AG08396 (cell line): ENCODE data around the gene SLC66A2.

Experiments used
- DNase-seq: peaks from one replicate; pipeline ENCODE4 v3.0.0; 2012; ENCODE audit warnings: low spot score, mixed read lengths

Gene SLC66A2

GRCh38 chr18:79919089-79919488 is 32.4 kb downstream of the SLC66A2 start:
- DNase-seq, result no peak

GRCh38 chr18:79918615-79919011 is 32.8 kb downstream of the SLC66A2 start:
- no peak for DNase-seq

GRCh38 chr18:79917853-79918614 is 33.4 kb downstream of the SLC66A2 start:
- no peak for DNase-seq

GRCh38 chr18:79917169-79917852 is 34.1 kb downstream of the SLC66A2 start:
- no peak for DNase-seq

GRCh38 chr18:79916546-79917168 is 34.8 kb downstream of the SLC66A2 start:
- DNase-seq, result no peak

GRCh38 chr18:79916128-79916494 is 35.3 kb downstream of the SLC66A2 start:
- DNase-seq, result no peak

GRCh38 chr18:79915161-79916127 is 36.0 kb downstream of the SLC66A2 start:
- DNase-seq, result no peak

- no peak for DNase-seq
Measured at GRCh38 chr18:79914614-79915160, 36.8 kb downstream of the SLC66A2 start.

GRCh38 chr18:79912994-79913831 is 38.2 kb downstream of the SLC66A2 start:
- no peak for DNase-seq

- peak; percentile 58 for DNase-seq
Measured at GRCh38 chr18:79912409-79912991, 39.0 kb downstream of the SLC66A2 start.

GRCh38 chr18:79911344-79912270 is 39.8 kb downstream of the SLC66A2 start:
- DNase-seq, result no peak

- DNase-seq, result no peak
Measured at GRCh38 chr18:79910563-79911343, 40.7 kb downstream of the SLC66A2 start.

GRCh38 chr18:79906706-79907105 is 44.7 kb downstream of the SLC66A2 start:
- no peak for DNase-seq

- DNase-seq, result no peak
Measured at GRCh38 chr18:79905993-79906392, 45.5 kb downstream of the SLC66A2 start.

- no peak for DNase-seq
Measured at GRCh38 chr18:79905389-79905911, 46.0 kb downstream of the SLC66A2 start.

GRCh38 chr18:79904357-79905147 is 46.9 kb downstream of the SLC66A2 start:
- no peak for DNase-seq

GRCh38 chr18:79903787-79904356 is 47.6 kb downstream of the SLC66A2 start:
- DNase-seq, result no peak
